H9 (cell line): Measurements from ENCODE around the gene DPRX. TPM values are rescaled to one million over a fixed set of nuclear protein-coding genes. Genes with fewer than 3 reads are reported as not detected.

ENCODE experiments used
- DNase-seq: peaks from one replicate; pipeline ENCODE4 v3.0.0-alpha.2; 2017
- H2AFZ ChIP-seq: one replicate; pipeline ENCODE4 v1.6.1; 2013; ENCODE audit warnings: mild to moderate bottlenecking, low read length, control low read depth, moderate library complexity
- H2AK5ac ChIP-seq: 2 replicates; pipeline ENCODE4 v1.6.1; 2013; ENCODE audit warnings: low read length, control low read depth, mixed read lengths; ENCODE audit not compliant: insufficient read length
- H2BK120ac ChIP-seq: one replicate; pipeline ENCODE4 v1.6.1; 2013; ENCODE audit warnings: low read depth, mild to moderate bottlenecking, low read length, control low read depth, inconsistent platforms; ENCODE audit not compliant: poor library complexity, severe bottlenecking
- H2BK12ac ChIP-seq: 2 replicates; pipeline ENCODE4 v1.6.1; 2013; ENCODE audit warnings: low read length, control low read depth, mixed read lengths, low read depth; ENCODE audit not compliant: insufficient read length
- H2BK15ac ChIP-seq: 2 replicates; pipeline ENCODE4 v1.6.1; 2013; ENCODE audit warnings: low read depth, low read length, control low read depth
- H2BK20ac ChIP-seq: one replicate; pipeline ENCODE4 v1.6.1; 2013; ENCODE audit warnings: low read depth, mild to moderate bottlenecking, low read length, control low read depth, inconsistent platforms; ENCODE audit not compliant: poor library complexity, severe bottlenecking
- H2BK5ac ChIP-seq: 2 replicates; pipeline ENCODE4 v1.6.1; 2013; ENCODE audit warnings: low read length, control low read depth, mixed read lengths; ENCODE audit not compliant: insufficient read length
- H3K14ac ChIP-seq: 2 replicates; pipeline ENCODE4 v1.6.1; 2013; ENCODE audit warnings: low read length, control low read depth; ENCODE audit not compliant: insufficient read depth
- H3K18ac ChIP-seq: 2 replicates; pipeline ENCODE4 v1.6.1; 2013; ENCODE audit warnings: low read depth, mild to moderate bottlenecking, mixed read lengths, low read length, control low read depth; ENCODE audit not compliant: insufficient read length
- H3K23ac ChIP-seq: 2 replicates; pipeline ENCODE4 v1.6.1; 2013; ENCODE audit warnings: low read length, control low read depth, mixed read lengths, low read depth; ENCODE audit not compliant: insufficient read length
- H3K23me2 ChIP-seq: 2 replicates; pipeline ENCODE4 v1.6.1; 2013; ENCODE audit warnings: low read depth, mild to moderate bottlenecking, mixed read lengths, low read length, control low read depth; ENCODE audit not compliant: insufficient read length, poor library complexity, severe bottlenecking
- H3K27ac ChIP-seq: 2 replicates; pipeline ENCODE4 v1.5.1; 2013; ENCODE audit warnings: low read length, control low read depth, mixed read lengths, low read depth; ENCODE audit not compliant: insufficient read length
- H3K27me3 ChIP-seq: 2 replicates; pipeline ENCODE4 v1.6.1; 2013; ENCODE audit warnings: low read length, control low read depth, inconsistent platforms; ENCODE audit not compliant: insufficient read depth
- H3K4ac ChIP-seq: 2 replicates; pipeline ENCODE4 v1.6.1; 2013; ENCODE audit warnings: low read depth, mild to moderate bottlenecking, control low read depth, inconsistent platforms, low read length, moderate library complexity
- H3K4me1 ChIP-seq: 2 replicates; pipeline ENCODE4 v1.6.1; 2013; ENCODE audit warnings: low read length, control low read depth, inconsistent platforms; ENCODE audit not compliant: insufficient read depth
- H3K4me2 ChIP-seq: 2 replicates; pipeline ENCODE4 v1.6.1; 2013; ENCODE audit warnings: low read length, control low read depth, mixed read lengths; ENCODE audit not compliant: insufficient read length, insufficient read depth
- H3K56ac ChIP-seq: 2 replicates; pipeline ENCODE4 v1.6.1; 2013; ENCODE audit warnings: low read depth, mild to moderate bottlenecking, mixed read lengths, low read length, control low read depth; ENCODE audit not compliant: insufficient read length
- H3K79me1 ChIP-seq: 2 replicates; pipeline ENCODE4 v1.6.1; 2013; ENCODE audit warnings: low read depth, mild to moderate bottlenecking, moderate library complexity, low read length, control low read depth, inconsistent platforms; ENCODE audit not compliant: insufficient read depth, poor library complexity, severe bottlenecking
- H3K79me2 ChIP-seq: 2 replicates; pipeline ENCODE4 v1.6.1; 2013; ENCODE audit warnings: low read length, control low read depth, inconsistent platforms; ENCODE audit not compliant: insufficient read depth
- H3K9ac ChIP-seq: 2 replicates; pipeline ENCODE4 v1.6.1; 2013; ENCODE audit warnings: low read length, control low read depth, mixed read lengths; ENCODE audit not compliant: insufficient read length; ENCODE audit errors: extremely low read depth
- H3K9me3 ChIP-seq: one replicate; pipeline ENCODE4 v1.6.1; 2013; ENCODE audit warnings: low read depth, low read length, inconsistent platforms; ENCODE audit not compliant: control insufficient read depth
- H3T11ph ChIP-seq: one replicate; pipeline ENCODE4 v1.6.1; 2013; ENCODE audit warnings: mild to moderate bottlenecking, low read length, control low read depth, inconsistent platforms
- H4K20me1 ChIP-seq: one replicate; pipeline ENCODE4 v1.6.1; 2013; ENCODE audit not compliant: control insufficient read depth, insufficient read length, insufficient read depth
- H4K5ac ChIP-seq: 2 replicates; pipeline ENCODE4 v1.6.1; 2013; ENCODE audit warnings: low read depth, mild to moderate bottlenecking, mixed read lengths, low read length, control low read depth; ENCODE audit not compliant: insufficient read length
- H4K8ac ChIP-seq: replicated peaks from 2 replicates; pipeline ENCODE4 v1.6.1; 2013; ENCODE audit warnings: low read length, control low read depth, mixed read lengths, low read depth; ENCODE audit not compliant: insufficient read length
- H4K91ac ChIP-seq: 2 replicates; pipeline ENCODE4 v1.6.1; 2013; ENCODE audit warnings: low read depth, mild to moderate bottlenecking, moderate library complexity, mixed read lengths, low read length, control low read depth; ENCODE audit not compliant: insufficient read length
- H3K27ac Mint-ChIP-seq, 3 experiments: 2 replicates in 2 of 3; 3 replicates in 1 of 3; pipeline ENCODE4 v1.8.0; 2020 to 2021; ENCODE audit warnings: mixed read lengths in 3 of 3, mild to moderate bottlenecking in 1 of 3, moderate library complexity in 1 of 3
- H3K27me3 Mint-ChIP-seq: 2 replicates; pipeline ENCODE4 v1.8.0; 2021; ENCODE audit warnings: low read depth, mild to moderate bottlenecking, moderate library complexity, mixed read lengths
- H3K36me3 Mint-ChIP-seq, 3 experiments: 2 replicates in 2 of 3; 3 replicates in 1 of 3; pipeline ENCODE4 v1.8.0; 2020 to 2021; ENCODE audit warnings: low read depth in 3 of 3, mixed read lengths in 3 of 3; ENCODE audit not compliant: insufficient read depth in 1 of 3
- H3K4me1 Mint-ChIP-seq, 2 experiments: 2 replicates each; pipeline ENCODE4 v1.8.0; 2020; ENCODE audit warnings: mixed read lengths in 2 of 2
- H3K4me3 Mint-ChIP-seq, 2 experiments: 2 replicates in 1 of 2; 3 replicates in 1 of 2; pipeline ENCODE4 v1.8.0; 2020 to 2021; ENCODE audit warnings: mild to moderate bottlenecking in 2 of 2, mixed read lengths in 2 of 2, moderate library complexity in 1 of 2
- H3K9me3 Mint-ChIP-seq, 2 experiments: 2 replicates in 1 of 2; 3 replicates in 1 of 2; pipeline ENCODE4 v1.8.0; 2020; ENCODE audit warnings: mild to moderate bottlenecking in 2 of 2, mixed read lengths in 2 of 2, moderate library complexity in 1 of 2
- CTCF ChIP-seq: fragments of 200-600 bp; sonication (generic); conservative IDR thresholded peaks from 3 replicates; pipeline ENCODE4 v1.8.0; 2021; ENCODE audit warnings: antibody characterized with exemption, mild to moderate bottlenecking
- WGBS: extraction: QIAGEN DNeasy Blood & Tissue Kit; methylation state at CpG from one replicate; pipeline ENCODE4 v1.1.7; 2013; ENCODE audit warnings: missing lambda C conversion rate, low lambda C conversion rate, mixed read lengths; ENCODE audit not compliant: insufficient read length; ENCODE audit errors: extremely low coverage; 5-methylcytosine and 5-hydroxymethylcytosine counted together
- total RNA-seq: library from RNA; stranded (reverse); gene quantifications from 2 replicates; pipeline ENCODE4 v1.2.1, GENCODE V29; 2021

The DPRX gene
- total RNA-seq, 1 experiment from 2014 or later: not detected

GRCh38 chr19:53647792-53648191 lies 16.0 kb downstream of the DPRX start:
- no peak overlapping the region for H3K4me2 ChIP-seq
- Mint-ChIP-seq H3K27ac (peak overlapping the region in 1 of 3 experiments; percentile 44; a peak in 1 of 7 replicates), H3K4me1 (peaks cover 21 to 22% of the 10 kb centered on the region in 2 experiments), H3K27me3 (no peaks in the 10 kb centered on the region), H3K4me3 (no peak overlapping the region), H3K36me3 (peaks cover 15 to 37% (median 26%) of the 10 kb centered on the region in 3 experiments), H3K9me3 (peaks cover 36 to 39% of the 10 kb centered on the region in 2 experiments)
- H3K18ac ChIP-seq: no peak overlapping the region
- no peak overlapping the region for H2AK5ac ChIP-seq
- no peak overlapping the region for H3K9ac ChIP-seq
- no peak overlapping the region for H3K4ac ChIP-seq
- no peaks in the 10 kb centered on the region for H3K27me3 ChIP-seq
- H3K79me1 ChIP-seq: no peaks in the 10 kb centered on the region
- H2AFZ ChIP-seq: no peak overlapping the region
- H4K5ac ChIP-seq: no peak overlapping the region
- no peak overlapping the region for H3T11ph ChIP-seq
- no peaks in the 10 kb centered on the region for H3K79me2 ChIP-seq
- no peak overlapping the region for H2BK5ac ChIP-seq
- WGBS: no CpG with 5 or more reads among the region's 33 CpGs
- no peak overlapping the region for H3K27ac ChIP-seq
- peaks cover 2% of the 10 kb centered on the region; the same call in 1 of the 2 replicates for H3K4me1 ChIP-seq
- no peak overlapping the region for H3K23ac ChIP-seq
- no peak overlapping the region for H4K91ac ChIP-seq
- no peak overlapping the region for H2BK12ac ChIP-seq
- H3K14ac ChIP-seq: no peak overlapping the region
- H2BK120ac ChIP-seq: no peak overlapping the region
- no peak overlapping the region; the same call in 1 of the 2 replicates for H2BK15ac ChIP-seq
- H3K56ac ChIP-seq: no peak overlapping the region
- TF ChIP-seq CTCF: no peak
- no peaks in the 10 kb centered on the region for H3K9me3 ChIP-seq
- no peak for DNase-seq
- no peaks in the 10 kb centered on the region for H4K20me1 ChIP-seq
- H2BK20ac ChIP-seq: no peak overlapping the region
- H4K8ac ChIP-seq: no peak overlapping the region
- no peaks in the 10 kb centered on the region for H3K23me2 ChIP-seq
